GM18951 (cell line): ENCODE data around the gene STX1A.

Source experiments
- POLR2A ChIP-seq: IDR thresholded peaks from 4 replicates; pipeline ENCODE4 v1.6.1; 2011; ENCODE audit warnings: mild to moderate bottlenecking; ENCODE audit not compliant: insufficient read length, insufficient read depth; ENCODE audit errors: extremely low read depth
- in situ Hi-C: fragments of 300-500 bp; cut with MboI; formaldehyde crosslinking; loops from one replicate; pipeline ENCODE4 v1.12.0; 2022; ENCODE audit warnings: low sequenced_read_pairs, mixed read lengths, inconsistent platforms; ENCODE audit not compliant: unreplicated experiment

Gene STX1A

DNA sequence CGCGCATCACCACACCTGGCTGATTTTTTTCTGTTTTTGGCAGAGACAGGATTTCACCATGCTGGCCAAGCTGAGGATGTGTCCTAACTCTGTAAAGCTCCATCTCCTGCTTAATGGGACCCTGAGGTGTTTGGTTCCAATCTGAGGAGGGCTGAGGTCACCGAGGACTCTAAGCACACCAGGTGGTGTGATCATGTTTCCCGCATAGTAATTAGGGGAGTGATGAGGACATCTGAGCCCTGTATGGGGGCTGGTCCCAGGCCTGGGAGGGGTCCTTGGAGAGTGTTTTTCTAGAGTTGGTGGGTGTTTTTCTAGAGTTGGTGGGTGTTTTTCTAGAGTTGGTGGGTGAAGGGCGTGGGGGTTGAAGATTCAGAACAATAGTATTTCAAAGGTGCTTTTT is 22.1 kb upstream of the STX1A start:
- TF ChIP-seq POLR2A: no peak
- in situ Hi-C loops: no loop called here

DNA sequence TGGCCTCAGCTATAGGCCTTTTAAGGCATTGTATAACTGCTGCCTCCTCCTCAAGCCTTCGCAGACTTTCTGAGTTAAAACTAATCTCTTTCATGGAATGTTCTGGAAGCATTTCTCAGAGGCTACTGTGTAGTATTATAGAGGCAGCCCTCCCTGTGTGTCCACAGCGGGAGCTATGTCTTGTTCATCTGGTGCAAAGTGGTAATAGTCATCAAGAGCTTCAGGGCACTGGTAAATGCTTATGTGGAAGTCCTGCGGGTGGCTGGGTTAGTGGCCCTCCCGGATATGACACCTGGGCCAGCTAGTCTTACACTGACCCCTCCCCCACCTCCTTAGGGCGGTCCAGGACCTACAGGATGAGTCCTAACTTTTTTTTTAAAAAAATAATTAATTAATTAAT is 21.3 kb upstream of the STX1A start:
- TF ChIP-seq POLR2A: no peak
- in situ Hi-C loops: no loop called here

DNA sequence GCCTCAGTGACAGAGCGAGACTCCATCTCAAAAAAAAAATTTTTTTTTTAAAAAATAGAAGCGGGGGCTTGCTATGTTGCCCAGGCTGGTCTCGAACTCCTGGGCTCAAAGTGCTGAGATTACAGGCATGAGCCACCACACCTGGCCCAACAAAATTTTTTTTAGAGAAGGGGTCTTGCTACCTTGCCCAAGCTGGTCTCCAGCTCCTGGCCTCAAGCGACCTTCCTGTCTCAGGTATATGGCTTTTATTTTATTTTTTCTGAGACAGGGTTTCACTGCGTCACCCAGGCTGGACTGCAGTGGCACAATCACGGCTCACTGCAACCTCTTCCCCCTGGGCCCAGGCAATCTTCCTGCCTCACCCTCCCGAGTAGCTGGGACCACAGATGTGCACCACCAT is 20.7 kb upstream of the STX1A start:
- TF ChIP-seq POLR2A: no peak
- in situ Hi-C loops: no loop called here

DNA sequence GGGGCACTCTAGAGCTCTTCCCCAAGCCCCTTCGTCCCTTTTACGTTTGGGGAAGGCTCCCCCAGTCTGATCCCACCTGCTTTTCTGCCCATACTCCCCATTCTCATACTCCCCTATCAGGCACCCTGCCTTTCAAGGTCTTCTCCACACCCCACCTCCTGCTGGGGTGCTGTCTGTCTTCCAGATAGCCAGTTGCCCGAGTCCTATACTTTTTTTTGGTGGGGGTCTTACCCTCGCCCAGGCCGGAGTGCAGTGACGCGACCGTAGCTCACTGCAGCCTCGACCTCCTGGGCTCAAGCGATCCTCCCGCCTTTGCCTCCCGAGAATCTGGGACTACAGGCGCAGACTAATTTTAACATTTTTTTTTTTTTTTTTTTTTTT is 19.9 kb upstream of the STX1A start:
- TF ChIP-seq POLR2A: no peak
- in situ Hi-C loops: no loop called here

DNA sequence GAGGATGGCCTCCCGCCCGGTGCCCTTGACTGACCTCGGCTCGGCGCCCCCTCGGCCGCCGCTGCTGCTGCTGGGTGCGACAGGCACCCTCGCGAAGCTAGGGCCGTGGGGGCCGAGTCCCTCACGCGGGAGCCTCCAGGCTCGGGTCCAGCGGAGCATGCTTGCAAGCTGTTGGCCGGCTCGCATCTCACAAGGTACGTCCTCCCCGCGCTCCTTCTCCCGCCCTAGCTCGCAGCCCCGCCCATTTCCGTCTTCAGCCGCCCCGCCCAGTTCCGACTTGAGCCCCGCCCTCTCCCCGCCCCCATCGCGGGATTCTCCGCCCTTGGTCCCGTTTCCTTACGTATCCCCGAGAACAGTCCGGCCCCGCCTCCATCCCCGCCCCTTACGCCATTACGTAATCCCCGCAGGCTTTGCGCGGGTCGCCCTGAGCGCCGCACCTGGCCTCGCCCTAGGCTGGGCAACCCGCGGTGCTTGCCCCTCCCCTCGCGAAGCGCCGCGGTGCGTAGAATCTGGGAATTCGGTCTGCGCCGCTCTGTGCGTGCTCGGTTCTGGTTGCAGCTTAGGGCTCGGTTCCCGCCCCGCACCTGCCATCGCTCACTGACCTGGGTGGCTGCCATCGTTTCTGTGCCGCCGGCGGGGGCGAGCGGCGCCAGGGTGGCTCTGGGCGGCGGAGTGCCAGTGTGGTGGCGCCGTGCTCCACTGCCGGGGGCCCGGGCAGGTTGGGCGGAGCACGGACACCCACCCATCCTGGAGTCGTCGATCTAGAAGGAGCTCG is 19.3 kb upstream of the STX1A start, which contains the start of gene ABHD11:
TSS of gene ABHD11 (minus strand) at position 191 of the 775 bp plus-strand sequence. CDS start at position 159, 32 bp downstream.
- in situ Hi-C loops: no loop called here
- peak; percentile 85 for TF ChIP-seq POLR2A

DNA sequence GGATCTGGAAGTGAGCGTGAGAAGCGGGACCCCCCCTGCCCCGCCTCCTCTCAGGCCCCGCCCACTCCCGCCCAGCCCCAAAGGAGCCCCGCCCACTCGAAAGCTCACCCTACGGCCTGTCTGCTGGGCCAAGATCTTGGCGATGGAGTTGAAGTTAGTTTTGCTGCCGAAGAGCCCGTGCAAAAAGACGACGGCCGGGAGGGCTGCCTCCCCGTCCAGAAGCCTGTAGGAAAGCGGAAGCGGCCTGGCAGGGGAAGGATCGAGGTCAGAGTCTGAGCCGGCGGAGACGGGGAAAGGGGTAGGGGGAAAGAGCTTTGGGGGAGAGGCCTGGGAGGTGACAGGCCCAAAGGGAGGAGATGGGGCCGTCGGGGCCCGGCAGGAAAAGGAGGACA is 18.7 kb upstream of the STX1A start:
- no peak for TF ChIP-seq POLR2A
- in situ Hi-C loops: no loop called here

DNA sequence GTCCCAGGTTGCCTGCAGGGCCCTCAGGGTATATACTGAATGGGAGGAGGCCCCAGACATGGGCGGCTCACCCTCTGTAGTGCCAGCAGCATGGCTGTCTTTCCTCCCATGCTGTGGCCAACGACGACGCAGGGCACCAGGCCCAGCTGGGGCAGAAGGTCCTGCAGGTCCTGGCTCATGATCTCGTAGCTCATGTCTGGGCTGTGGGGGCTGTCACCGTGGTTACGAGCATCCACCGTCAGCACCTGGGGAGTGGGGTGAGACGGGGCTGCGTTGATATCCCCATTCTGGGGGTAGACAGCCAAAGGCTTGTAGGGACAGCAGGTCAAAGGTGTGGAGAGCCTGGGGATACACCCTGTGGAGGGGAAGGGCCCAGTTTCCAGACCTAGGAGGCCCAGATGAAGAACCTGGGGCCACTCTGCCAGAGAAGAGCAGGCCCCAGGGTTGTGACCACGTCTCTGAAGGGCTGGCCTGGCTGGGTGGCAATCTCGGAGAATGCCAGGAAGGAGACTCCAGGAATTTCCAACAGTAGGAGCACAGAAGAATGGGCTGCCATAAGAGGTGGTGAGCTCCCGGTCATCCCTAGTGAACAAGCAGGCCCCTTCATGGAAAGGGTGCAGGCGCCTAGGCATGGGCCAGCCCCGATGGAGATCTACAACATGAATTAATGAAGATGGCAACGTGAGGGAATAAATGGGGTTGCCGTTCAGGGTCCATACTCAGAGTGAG is 18.2 kb upstream of the STX1A start:
- no peak for TF ChIP-seq POLR2A
- in situ Hi-C loops: no loop called here

DNA sequence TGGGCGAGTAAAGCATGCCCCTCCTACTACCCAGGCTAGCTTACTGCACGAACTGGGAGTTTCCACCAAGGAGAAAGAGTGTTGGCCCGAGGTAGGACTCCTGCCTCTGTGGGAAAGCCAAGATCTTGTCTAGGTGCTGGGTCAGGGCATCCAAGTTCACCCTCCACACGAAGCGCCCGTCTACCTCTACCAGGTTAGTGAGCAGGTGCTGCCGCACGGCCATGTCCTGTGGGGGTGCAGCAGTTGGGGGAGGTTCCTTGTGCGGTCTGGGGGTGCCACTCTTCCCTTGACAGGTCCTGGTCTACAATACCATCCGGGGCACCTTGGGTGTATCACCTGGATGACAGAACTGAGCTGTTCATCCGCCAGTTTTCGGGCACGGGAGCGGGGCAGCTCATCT is 17.4 kb upstream of the STX1A start:
- no peak for TF ChIP-seq POLR2A
- in situ Hi-C loops: no loop called here

DNA sequence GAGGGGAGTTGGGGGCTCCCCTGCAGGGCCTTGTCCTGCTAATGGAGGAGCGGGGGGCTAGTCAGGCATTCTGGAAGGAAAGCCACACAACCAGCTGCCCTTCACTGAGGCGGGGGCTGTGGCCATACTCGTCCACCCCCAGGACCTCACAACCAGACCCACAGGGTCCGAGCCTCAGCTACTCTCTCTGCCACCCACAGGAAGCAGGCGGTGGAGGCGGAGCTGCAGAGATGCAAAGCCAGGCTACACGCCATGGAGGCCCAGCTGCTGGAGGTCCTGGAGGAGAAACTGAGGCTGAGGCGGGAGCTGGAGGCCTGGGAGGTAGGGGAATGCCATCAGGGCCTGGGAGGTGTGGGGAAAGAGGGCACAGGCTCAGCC is 16.0 kb upstream of the STX1A start:
- TF ChIP-seq POLR2A: no peak
- in situ Hi-C loops: no loop called here

DNA sequence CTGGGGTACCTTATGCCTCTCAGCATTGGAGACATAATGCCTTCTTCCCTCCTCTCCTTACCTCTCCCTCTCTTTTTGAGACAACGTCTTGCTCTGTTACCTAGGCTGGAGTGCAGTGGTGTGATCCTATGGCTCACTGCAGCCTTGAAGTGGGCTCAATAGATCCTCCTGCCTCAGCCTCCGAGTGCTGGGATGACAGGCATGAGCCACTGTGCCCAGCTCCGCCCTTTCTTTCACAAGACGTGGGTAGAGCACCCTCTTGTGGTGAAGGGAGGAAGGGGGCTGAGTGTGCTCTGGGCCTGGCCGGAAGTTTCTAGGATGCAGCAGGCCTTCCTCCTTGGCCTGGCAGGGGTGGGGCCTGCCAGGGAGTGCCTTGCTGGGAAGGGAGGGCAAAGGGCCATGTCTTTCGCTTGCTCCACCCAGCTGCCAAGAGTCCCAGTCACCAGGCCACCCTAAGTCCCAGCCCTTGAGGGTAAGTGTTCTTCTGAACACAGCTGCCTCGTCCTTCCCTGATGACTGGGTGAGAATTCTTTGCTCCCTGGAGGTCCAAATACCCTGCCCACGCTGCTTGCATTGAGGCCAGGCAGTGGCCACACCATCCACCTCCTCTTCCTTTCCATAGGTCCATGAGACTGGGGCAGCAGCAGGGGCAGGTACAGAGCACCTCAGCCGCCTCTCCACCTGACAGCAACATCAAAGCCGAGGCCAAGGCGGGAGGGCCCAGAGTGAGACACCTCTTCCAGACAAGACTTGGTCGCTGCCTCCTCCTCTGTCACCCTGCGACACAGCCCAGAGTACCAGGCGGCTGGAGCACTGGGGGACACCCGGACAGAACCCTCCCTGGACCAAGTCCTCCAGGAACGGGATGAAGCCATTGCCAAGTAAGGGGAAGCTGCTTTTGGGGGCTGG is 15.4 kb upstream of the STX1A start:
- in situ Hi-C loops: no loop called here

DNA sequence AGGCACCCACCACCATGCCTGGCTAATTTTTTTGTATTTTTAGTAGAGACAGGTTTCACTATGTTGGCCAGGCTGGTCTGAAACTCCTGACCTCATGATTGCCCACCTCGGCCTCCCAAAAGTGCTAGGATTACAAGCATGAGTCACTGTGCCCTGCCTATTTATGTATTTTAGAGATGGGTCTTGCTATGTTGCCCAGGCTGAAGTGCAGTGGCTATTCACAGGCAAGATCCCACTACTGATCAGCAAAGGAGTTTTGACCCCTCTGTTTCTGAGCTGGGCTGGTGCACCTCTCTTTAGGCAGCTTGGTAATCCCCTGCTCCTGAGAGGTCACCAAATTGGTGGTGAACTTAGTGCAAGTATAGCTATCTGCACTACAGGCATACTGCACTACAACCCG is 12.9 kb upstream of the STX1A start:
- TF ChIP-seq POLR2A: no peak
- in situ Hi-C loops: no loop called here

More for the DNA sequence above, 15.4 kb upstream of the STX1A start:
- TF ChIP-seq POLR2A: peak; percentile 19

DNA sequence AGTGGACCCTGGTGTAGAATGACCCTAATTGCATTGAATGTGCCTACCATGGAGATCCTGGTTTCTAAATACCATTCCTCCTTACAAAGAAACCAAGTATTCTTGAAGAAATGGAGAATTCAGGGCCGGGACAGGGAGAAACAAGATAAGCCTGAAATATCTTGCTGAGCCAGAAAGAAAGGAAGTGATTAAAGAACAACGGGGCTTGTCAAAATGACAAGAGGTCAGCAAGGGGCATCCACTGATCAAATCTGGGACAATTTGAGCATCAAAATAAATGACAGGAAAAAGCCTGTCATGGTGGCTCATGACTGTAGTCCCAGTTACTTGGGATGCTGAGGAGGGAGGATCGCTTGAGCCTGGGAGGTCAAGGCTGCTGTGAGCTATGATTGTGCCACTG is 11.0 kb upstream of the STX1A start:
- in situ Hi-C loops: no loop called here
- no peak for TF ChIP-seq POLR2A

DNA sequence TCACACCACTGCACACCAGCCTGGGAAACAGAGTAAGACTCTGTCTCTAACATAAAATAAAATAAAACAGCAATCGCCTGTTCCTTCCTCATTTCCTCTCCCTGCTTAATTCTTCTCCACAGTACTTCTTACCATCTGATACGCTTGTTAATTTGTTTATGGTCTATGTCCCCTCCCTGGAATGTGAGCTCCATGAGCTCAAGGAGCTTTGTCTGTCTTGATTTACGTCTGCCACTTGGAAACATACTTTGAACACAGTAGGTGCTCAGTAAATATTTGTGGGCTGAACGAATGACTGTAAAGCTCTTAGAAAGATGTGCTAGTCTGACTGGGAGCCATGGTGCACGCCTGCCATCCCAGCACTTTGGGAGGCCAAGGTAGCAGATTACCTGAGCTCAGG is 9.1 kb upstream of the STX1A start:
- no peak for TF ChIP-seq POLR2A
- in situ Hi-C loops: no loop called here

DNA sequence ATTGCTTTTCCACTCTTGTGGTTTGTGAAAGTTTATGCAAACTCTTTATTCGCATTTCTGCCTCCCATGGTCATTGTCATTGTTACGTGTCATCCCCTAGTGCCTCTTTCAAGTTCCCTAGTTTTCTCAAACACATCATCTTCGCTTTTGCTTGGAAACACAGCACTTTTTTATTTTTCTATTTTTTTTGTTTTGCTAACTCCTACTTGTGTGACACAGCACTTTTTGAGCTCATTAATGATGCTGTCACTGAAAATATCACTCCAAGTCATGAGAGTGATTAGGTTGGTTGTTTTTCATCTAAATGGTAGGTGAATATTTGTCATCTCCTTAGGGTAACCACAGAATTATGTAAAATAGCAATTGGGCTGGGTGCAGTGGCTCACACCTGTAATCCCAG is 8.5 kb upstream of the STX1A start:
- no peak for TF ChIP-seq POLR2A
- in situ Hi-C loops: no loop called here

DNA sequence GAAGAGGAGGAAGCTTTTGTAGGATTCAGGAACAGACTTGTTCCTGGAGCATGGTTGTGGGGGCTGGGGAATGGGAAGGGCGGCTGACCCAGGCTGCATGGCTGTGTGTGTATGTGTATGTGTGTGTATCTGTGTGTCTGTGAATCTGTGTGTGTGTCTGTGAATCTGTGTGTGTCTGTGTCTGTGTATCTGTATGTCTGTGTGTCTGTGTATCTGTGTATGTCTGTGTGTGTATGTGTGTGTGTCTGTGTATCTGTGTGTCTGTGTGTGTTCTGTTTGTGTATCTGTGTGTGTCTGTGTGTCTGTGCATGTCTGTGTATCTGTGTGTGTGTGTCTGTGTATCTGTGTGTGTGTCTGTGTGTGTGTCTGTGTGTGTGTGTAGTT is 6.6 kb upstream of the STX1A start:
- no peak for TF ChIP-seq POLR2A
- in situ Hi-C loops: no loop called here
